ENCODE measurements around the gene PFAS.

The PFAS gene

DNA sequence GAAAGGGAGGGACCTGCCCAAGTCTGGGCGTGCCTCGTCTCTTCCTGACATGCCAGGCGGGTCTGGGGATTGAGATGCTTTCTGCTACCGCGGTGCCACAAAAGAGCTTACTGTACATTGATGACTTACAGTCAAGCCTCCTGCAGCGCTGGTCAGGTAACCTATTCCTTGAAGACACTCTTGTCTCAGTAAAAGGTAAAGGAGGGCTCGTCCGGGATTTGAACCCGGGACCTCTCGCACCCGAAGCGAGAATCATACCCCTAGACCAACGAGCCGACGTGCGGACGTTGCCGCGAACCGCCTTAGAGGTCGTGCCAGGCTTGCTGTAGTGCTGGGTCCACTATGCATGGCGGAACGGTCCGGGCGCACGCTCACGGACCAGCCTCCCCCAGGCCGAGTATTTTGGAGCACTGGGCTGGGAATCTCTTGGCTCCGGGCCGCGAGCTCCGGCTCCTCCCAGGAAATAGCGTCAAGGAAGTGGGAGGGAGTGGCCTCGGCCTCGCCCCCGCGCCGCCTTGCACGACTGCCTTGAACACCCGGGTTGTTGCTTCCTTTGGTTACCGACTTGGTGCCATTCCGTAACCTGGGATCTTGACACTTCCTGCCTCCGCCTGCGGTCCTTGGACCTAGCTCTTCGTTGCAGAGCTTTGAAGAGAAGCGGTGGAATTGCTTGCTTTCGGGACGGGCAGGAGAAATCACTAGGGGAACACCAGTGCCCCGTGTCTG, 26.3 kb upstream of the PFAS start:
- H3K4me3 ChIP-seq (ENCODE audit: low read depth, low read length, poor library complexity, severe bottlenecking), result peak overlapping the region; percentile 85
- H3K4me1 ChIP-seq (ENCODE audit: insufficient read depth, low read length, severe bottlenecking), result peaks cover 14% of the 10 kb centered on the region
- H3K9me2 ChIP-seq (ENCODE audit: low read depth, low read length), result no peaks in the 10 kb centered on the region
- no peaks in the 10 kb centered on the region; the same call in 1 of the 2 replicates for H3F3A ChIP-seq (ENCODE audit: insufficient read depth, low read length)
- H3K9me3 ChIP-seq (ENCODE audit: low read length), result no peaks in the 10 kb centered on the region
- peak overlapping the region; percentile 97 for H3K9ac ChIP-seq (ENCODE audit: low read length)
- peaks cover 13% of the 10 kb centered on the region; the same call in 1 of the 2 replicates for H3K36me3 ChIP-seq (ENCODE audit: insufficient read depth, low read length)
- H2AFZ ChIP-seq (ENCODE audit: low read length), result no peak overlapping the region
- no peaks in the 10 kb centered on the region for H4K20me1 ChIP-seq (ENCODE audit: insufficient read depth, low read length)
- peak overlapping the region; percentile 97 for H3K27ac ChIP-seq (ENCODE audit: low read depth, low read length, poor library complexity, severe bottlenecking)
- TF ChIP-seq, protein P1, sequence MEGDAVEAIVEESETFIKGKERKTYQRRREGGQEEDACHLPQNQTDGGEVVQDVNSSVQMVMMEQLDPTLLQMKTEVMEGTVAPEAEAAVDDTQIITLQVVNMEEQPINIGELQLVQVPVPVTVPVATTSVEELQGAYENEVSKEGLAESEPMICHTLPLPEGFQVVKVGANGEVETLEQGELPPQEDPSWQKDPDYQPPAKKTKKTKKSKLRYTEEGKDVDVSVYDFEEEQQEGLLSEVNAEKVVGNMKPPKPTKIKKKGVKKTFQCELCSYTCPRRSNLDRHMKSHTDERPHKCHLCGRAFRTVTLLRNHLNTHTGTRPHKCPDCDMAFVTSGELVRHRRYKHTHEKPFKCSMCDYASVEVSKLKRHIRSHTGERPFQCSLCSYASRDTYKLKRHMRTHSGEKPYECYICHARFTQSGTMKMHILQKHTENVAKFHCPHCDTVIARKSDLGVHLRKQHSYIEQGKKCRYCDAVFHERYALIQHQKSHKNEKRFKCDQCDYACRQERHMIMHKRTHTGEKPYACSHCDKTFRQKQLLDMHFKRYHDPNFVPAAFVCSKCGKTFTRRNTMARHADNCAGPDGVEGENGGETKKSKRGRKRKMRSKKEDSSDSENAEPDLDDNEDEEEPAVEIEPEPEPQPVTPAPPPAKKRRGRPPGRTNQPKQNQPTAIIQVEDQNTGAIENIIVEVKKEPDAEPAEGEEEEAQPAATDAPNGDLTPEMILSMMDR (IDR thresholded peaks at IDR 0.05; ENCODE audit: low read length), result no peak
- TF ChIP-seq EZH2 (IDR thresholded peaks at IDR 0.05; ENCODE audit: borderline replicate concordance, low read length), result no peak
- no peaks in the 10 kb centered on the region for H3K27me3 ChIP-seq (ENCODE audit: insufficient read depth, low read length)
- H3K4me2 ChIP-seq (ENCODE audit: low read length), result peak overlapping the region; percentile 81
- no peaks in the 10 kb centered on the region for H3K79me2 ChIP-seq (ENCODE audit: insufficient read depth, low read length)

DNA sequence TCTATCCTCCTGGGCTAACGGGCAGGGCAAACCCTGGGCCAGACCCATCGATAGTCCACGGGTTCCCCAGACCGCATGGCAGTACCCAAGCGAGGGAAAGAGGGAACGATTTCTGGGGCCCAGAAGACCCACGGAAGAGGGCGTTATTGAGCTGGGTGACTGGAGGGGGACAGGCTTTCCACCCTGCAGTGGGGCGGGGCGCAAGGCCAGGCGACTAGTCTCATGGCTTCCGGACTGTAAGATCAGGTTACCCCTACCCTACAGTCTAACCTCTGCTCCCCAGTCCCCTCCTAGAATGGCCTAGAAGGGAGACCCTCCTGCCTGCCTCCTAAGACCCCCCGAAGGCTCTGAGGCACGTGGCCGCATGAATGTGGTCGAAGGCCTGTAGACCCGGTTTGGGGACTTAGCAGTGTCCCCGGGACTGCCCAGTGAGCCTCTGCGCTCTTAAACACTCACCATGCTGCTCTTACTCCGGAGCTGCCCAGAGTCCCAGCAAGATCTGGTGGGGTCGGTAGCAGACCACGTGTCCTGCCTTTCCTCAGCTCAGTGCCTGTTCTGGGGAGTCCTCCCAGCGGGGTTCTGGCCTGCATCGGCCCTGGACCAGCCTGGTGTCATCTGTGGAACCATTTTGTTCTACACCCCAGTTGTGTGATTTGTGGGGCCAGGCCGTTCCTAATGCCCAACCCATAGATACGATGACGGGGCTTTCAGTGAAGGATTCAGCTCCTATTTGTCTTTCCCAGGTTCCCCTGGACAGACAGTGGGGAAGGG, 25.5 kb upstream of the PFAS start:
- Histone ChIP-seq H3K4me3 (ENCODE audit: low read depth, low read length, poor library complexity, severe bottlenecking) (peak overlapping the region; percentile 85), H3F3A (ENCODE audit: insufficient read depth, low read length) (no peaks in the 10 kb centered on the region; the same call in 1 of the 2 replicates), H3K4me2 (ENCODE audit: low read length) (peak overlapping the region; percentile 81), H3K9me3 (ENCODE audit: low read length) (no peaks in the 10 kb centered on the region), H3K9me2 (ENCODE audit: low read depth, low read length) (no peaks in the 10 kb centered on the region), H3K79me2 (ENCODE audit: insufficient read depth, low read length) (no peaks in the 10 kb centered on the region), H3K27me3 (ENCODE audit: insufficient read depth, low read length) (no peaks in the 10 kb centered on the region), H3K9ac (ENCODE audit: low read length) (peak overlapping the region; percentile 97), H4K20me1 (ENCODE audit: insufficient read depth, low read length) (no peaks in the 10 kb centered on the region), H3K4me1 (ENCODE audit: insufficient read depth, low read length, severe bottlenecking) (peaks cover 14% of the 10 kb centered on the region), H2AFZ (ENCODE audit: low read length) (no peak overlapping the region), H3K36me3 (ENCODE audit: insufficient read depth, low read length) (peaks cover 21% of the 10 kb centered on the region; the same call in 1 of the 2 replicates), H3K27ac (ENCODE audit: low read depth, low read length, poor library complexity, severe bottlenecking) (peak overlapping the region; percentile 97)
- TF ChIP-seq, protein P1 (IDR thresholded peaks at IDR 0.05; ENCODE audit: low read length), result peak; percentile 55
- TF ChIP-seq EZH2 (IDR thresholded peaks at IDR 0.05; ENCODE audit: borderline replicate concordance, low read length), result no peak

DNA sequence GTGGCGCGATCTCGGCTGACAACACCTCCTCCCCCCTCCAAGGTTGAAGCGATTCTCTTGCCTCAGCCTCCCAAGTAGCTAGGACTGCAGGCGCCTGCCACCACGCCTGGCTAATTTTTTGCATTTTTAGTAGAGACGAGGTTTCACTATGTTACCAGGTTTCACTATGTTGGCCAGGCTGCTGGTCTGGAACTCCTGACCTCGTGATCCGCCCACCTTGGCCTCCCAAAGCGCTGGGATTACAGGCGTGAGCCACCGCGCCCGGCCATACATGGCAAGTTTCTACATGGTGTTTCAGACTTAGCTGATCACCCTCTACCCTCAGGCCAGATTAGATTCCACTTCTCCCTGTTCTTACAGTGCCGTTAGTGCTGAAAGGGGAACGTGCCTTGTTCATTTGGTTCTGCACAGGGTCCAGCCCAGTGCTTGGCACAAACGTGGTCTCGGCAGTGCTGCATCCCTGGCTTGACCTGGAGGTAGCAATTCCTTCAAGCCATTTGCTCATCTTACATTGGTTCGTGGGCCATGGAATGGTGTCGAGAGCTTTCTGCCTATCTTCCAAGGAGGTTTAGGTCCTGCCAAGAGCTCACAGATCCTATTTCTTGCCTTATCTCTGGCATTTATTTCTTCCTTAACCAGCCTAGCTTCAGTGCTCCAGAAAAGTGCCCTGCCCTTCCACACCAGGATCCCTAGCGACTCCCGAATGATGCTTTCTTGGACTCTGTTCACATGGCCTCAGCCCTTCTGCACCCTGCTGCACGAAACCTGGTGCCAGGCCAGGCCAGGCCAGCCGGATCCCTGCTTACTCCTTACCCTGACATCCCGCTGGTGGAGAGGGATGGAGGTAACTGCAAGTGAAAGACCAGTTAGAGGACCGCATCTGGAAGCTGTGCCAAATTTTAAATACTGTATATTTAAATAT, 23.9 kb upstream of the PFAS start:
- Histone ChIP-seq H3K79me2 (ENCODE audit: insufficient read depth, low read length) (no peaks in the 10 kb centered on the region), H3K4me1 (ENCODE audit: insufficient read depth, low read length, severe bottlenecking) (peaks cover 14% of the 10 kb centered on the region), H3K4me3 (ENCODE audit: low read depth, low read length, poor library complexity, severe bottlenecking) (no peak overlapping the region), H3K27ac (ENCODE audit: low read depth, low read length, poor library complexity, severe bottlenecking) (no peak overlapping the region), H3K9ac (ENCODE audit: low read length) (no peak overlapping the region), H3K4me2 (ENCODE audit: low read length) (no peak overlapping the region), H3K36me3 (ENCODE audit: insufficient read depth, low read length) (peaks cover 37% of the 10 kb centered on the region), H2AFZ (ENCODE audit: low read length) (no peak overlapping the region), H3K27me3 (ENCODE audit: insufficient read depth, low read length) (no peaks in the 10 kb centered on the region), H4K20me1 (ENCODE audit: insufficient read depth, low read length) (no peaks in the 10 kb centered on the region), H3K9me2 (ENCODE audit: low read depth, low read length) (no peaks in the 10 kb centered on the region), H3F3A (ENCODE audit: insufficient read depth, low read length) (no peaks in the 10 kb centered on the region; the same call in 1 of the 2 replicates), H3K9me3 (ENCODE audit: low read length) (no peaks in the 10 kb centered on the region)
- TF ChIP-seq EZH2 (IDR thresholded peaks at IDR 0.05; ENCODE audit: borderline replicate concordance, low read length), result no peak
- TF ChIP-seq, protein P1 (IDR thresholded peaks at IDR 0.05; ENCODE audit: low read length), result no peak
